ENCODE data around the gene SLC39A7.

- no peak for TF ChIP-seq CTCF (optimal IDR thresholded peaks at IDR 0.05 in 1 of 3, IDR thresholded peaks at IDR 0.05 in 1 of 3, conservative IDR thresholded peaks at IDR 0.05 in 1 of 3; ENCODE audit: extremely low read depth in 1 of 3, insufficient read depth in 2 of 3, low read length in 3 of 3)
- no peak for TF ChIP-seq EZH2 (IDR thresholded peaks at IDR 0.05; ENCODE audit: low read length)
These were observed 5.6 kb downstream of the SLC39A7 start for GRCh38 chr6:33206027-33206863.
